Upper lobe of right lung (tissue), 1 donor: ENCODE measurements around the gene KCNQ2. TPM values are rescaled to one million over a fixed set of nuclear protein-coding genes. Genes with fewer than 3 reads are reported as not detected.

ENCODE experiments used
- ATAC-seq: fragments of 200-7000 bp; cut with Tn5 transposase; one replicate; pipeline ENCODE4 v1.9.1; 2020; ENCODE audit warnings: mild to moderate bottlenecking, moderate library complexity
- DNase-seq: peaks from one replicate; pipeline ENCODE4 v3.0.0-alpha.2; 2020
- H3K27ac ChIP-seq: fragments of 200-600 bp; one replicate; pipeline ENCODE4 v1.8.0; 2022
- H3K27me3 ChIP-seq: fragments of 200-600 bp; one replicate; pipeline ENCODE4 v1.8.0; 2022; ENCODE audit warnings: mild to moderate bottlenecking
- H3K36me3 ChIP-seq: fragments of 200-600 bp; one replicate; pipeline ENCODE4 v1.8.0; 2022
- H3K4me1 ChIP-seq: fragments of 200-600 bp; one replicate; pipeline ENCODE4 v1.8.0; 2022
- H3K4me3 ChIP-seq: fragments of 200-600 bp; one replicate; pipeline ENCODE4 v1.8.0; 2022; ENCODE audit warnings: mild to moderate bottlenecking
- H3K9me3 ChIP-seq: fragments of 200-600 bp; one replicate; pipeline ENCODE4 v1.8.0; 2022
- CTCF ChIP-seq: fragments of 200-600 bp; IDR thresholded peaks from one replicate; pipeline ENCODE4 v1.8.0; 2022; ENCODE audit warnings: antibody characterized with exemption
- intact Hi-C: fragments of 100-400 bp; cut with DNase I; formaldehyde crosslinking; loops from one replicate; pipeline ENCODE4 v1.11.0; 2022
- total RNA-seq: library from RNA; stranded (reverse); fragmentation: NEBNext Ultra II Directional; extraction: Animal tissue kit (Norgen Biotek cat#: 25700); gene quantifications from one replicate; pipeline ENCODE4 v1.2.1, GENCODE V29; 2021
- donor health status: DM: no; HTN: yes; CAD: no; lungs with severe emphysema.

The KCNQ2 gene
- total RNA-seq, 1 donor from 2014 or later = not detected

- Histone ChIP-seq H3K4me3 (no peak overlapping the region), H3K4me1 (no peaks in the 10 kb centered on the region), H3K27me3 (peaks cover 9% of the 10 kb centered on the region), H3K36me3 (no peaks in the 10 kb centered on the region), H3K9me3 (no peaks in the 10 kb centered on the region), H3K27ac (no peak overlapping the region)
- no peak for TF ChIP-seq CTCF
- DNase-seq = no peak
- no peak for ATAC-seq
- intact Hi-C loops = no loop called here
These were observed 71.8 kb downstream of the KCNQ2 start for GRCh38 chr20:63400486-63401210.

GRCh38 chr20:63399596-63400375, 72.7 kb downstream of the KCNQ2 start:
- Histone ChIP-seq H3K9me3 (no peaks in the 10 kb centered on the region), H3K36me3 (no peaks in the 10 kb centered on the region), H3K27me3 (peaks cover 18% of the 10 kb centered on the region), H3K4me3 (no peak overlapping the region), H3K27ac (no peak overlapping the region), H3K4me1 (no peaks in the 10 kb centered on the region)
- intact Hi-C loops = no loop called here
- ATAC-seq = no peak
- DNase-seq = no peak
- no peak for TF ChIP-seq CTCF

GRCh38 chr20:63398744-63399514, 73.5 kb downstream of the KCNQ2 start:
- DNase-seq = no peak
- Histone ChIP-seq H3K36me3 (no peaks in the 10 kb centered on the region), H3K27me3 (peaks cover 26% of the 10 kb centered on the region), H3K9me3 (no peaks in the 10 kb centered on the region), H3K4me1 (no peaks in the 10 kb centered on the region), H3K4me3 (no peak overlapping the region), H3K27ac (no peak overlapping the region)
- no peak for TF ChIP-seq CTCF
- no peak for ATAC-seq
- intact Hi-C loops = no loop called here

GRCh38 chr20:63397946-63398450, 74.5 kb downstream of the KCNQ2 start:
- intact Hi-C loops = no loop called here
- no peak for ATAC-seq
- no peaks in the 10 kb centered on the region for H3K4me1 ChIP-seq

More at GRCh38 chr20:63397946-63398450, 74.5 kb downstream of the KCNQ2 start:
- no peaks in the 10 kb centered on the region for H3K36me3 ChIP-seq
- no peak overlapping the region for H3K27ac ChIP-seq
- DNase-seq = no peak
- no peak overlapping the region for H3K4me3 ChIP-seq
- H3K27me3 ChIP-seq = peaks cover 31% of the 10 kb centered on the region
- H3K9me3 ChIP-seq = no peaks in the 10 kb centered on the region
- TF ChIP-seq CTCF = no peak
